ENCODE data around the gene PRDX3. TPM values are rescaled to one million over a fixed set of nuclear protein-coding genes. Genes with fewer than 3 reads are reported as not detected.
A peak's percentile ranks its signal among the peaks of the same experiment; 100 is the strongest.
"Not testable (repeated sequence)": the region's sequence is repeated elsewhere in the genome, so short reads cannot be mapped to it uniquely, and the experiment has no call there.

Gene PRDX3
- total RNA-seq, 1 experiment from 2014 or later, result 293 TPM

- H3K27ac ChIP-seq (ENCODE audit: low read length), result peak within 1 kb of the TSS; percentile 91
- H4K20me1 ChIP-seq (ENCODE audit: insufficient read depth, low read depth, low read length), result no peaks in the 10 kb centered on the region
- peak within 1 kb of the TSS; percentile 92 for H3K4me3 ChIP-seq (ENCODE audit: low read length)
- DNase-seq, result peak; percentile 94
- H3K4me2 ChIP-seq (ENCODE audit: low read depth, low read length, poor library complexity, severe bottlenecking), result peak within 1 kb of the TSS; percentile 83
- peak within 1 kb of the TSS; percentile 63; the same call in 1 of the 2 replicates for H2AFZ ChIP-seq (ENCODE audit: low read length)
- H3K36me3 ChIP-seq (ENCODE audit: insufficient read depth, low read length), result peaks cover 45% of the 10 kb centered on the region
- H3K79me2 ChIP-seq (ENCODE audit: low read length), result peaks cover 36% of the 10 kb centered on the region
- no peaks in the 10 kb centered on the region for H3K9me3 ChIP-seq (ENCODE audit: low read length)
- H3K4me1 ChIP-seq (ENCODE audit: low read length), result peaks cover 82% of the 10 kb centered on the region
- peak within 1 kb of the TSS; percentile 95 for H3K9ac ChIP-seq (ENCODE audit: low read length)
- no peaks in the 10 kb centered on the region for H3K27me3 ChIP-seq (ENCODE audit: low read length)
- H3K9me2 ChIP-seq (replicated peaks; ENCODE audit: insufficient read depth, low read length), result no peaks in the 10 kb centered on the region
Measured at GRCh38 chr10:119165171-119166117, 13.2 kb downstream of the PRDX3 start, which contains the start of gene SFXN4. Gene SFXN4 (minus strand): TSS chr10:119165714. CDS start chr10:119165647, 67 bp downstream.

GRCh38 chr10:119162452-119163092 lies 16.0 kb downstream of the PRDX3 start:
- Histone ChIP-seq H3K27ac (ENCODE audit: low read length) (peak overlapping the region; percentile 67), H4K20me1 (ENCODE audit: insufficient read depth, low read depth, low read length) (no peaks in the 10 kb centered on the region), H3K36me3 (ENCODE audit: insufficient read depth, low read length) (peaks cover 32% of the 10 kb centered on the region)

GRCh38 chr10:119161680-119162451 lies 16.7 kb downstream of the PRDX3 start:
- Histone ChIP-seq H3K4me2 (ENCODE audit: low read depth, low read length, poor library complexity, severe bottlenecking) (peak overlapping the region; percentile 23), H3K9me2 (replicated peaks; ENCODE audit: insufficient read depth, low read length) (no peaks in the 10 kb centered on the region), H3K4me1 (ENCODE audit: low read length) (peaks cover 49% of the 10 kb centered on the region), H3K27ac (ENCODE audit: low read length) (peak overlapping the region; percentile 67), H3K9ac (ENCODE audit: low read length) (no peak overlapping the region), H3K4me3 (ENCODE audit: low read length) (no peak overlapping the region), H3K79me2 (ENCODE audit: low read length) (peaks cover 39% of the 10 kb centered on the region), H4K20me1 (ENCODE audit: insufficient read depth, low read depth, low read length) (no peaks in the 10 kb centered on the region), H3K36me3 (ENCODE audit: insufficient read depth, low read length) (peaks cover 32% of the 10 kb centered on the region), H2AFZ (ENCODE audit: low read length) (no peak overlapping the region), H3K27me3 (ENCODE audit: low read length) (no peaks in the 10 kb centered on the region), H3K9me3 (ENCODE audit: low read length) (no peaks in the 10 kb centered on the region)
- no peak for DNase-seq

More at GRCh38 chr10:119162452-119163092, 16.0 kb downstream of the PRDX3 start:
- no peak overlapping the region for H3K4me3 ChIP-seq (ENCODE audit: low read length)
- no peaks in the 10 kb centered on the region for H3K27me3 ChIP-seq (ENCODE audit: low read length)
- peak overlapping the region; percentile 23 for H3K4me2 ChIP-seq (ENCODE audit: low read depth, low read length, poor library complexity, severe bottlenecking)
- no peak for DNase-seq
- peaks cover 54% of the 10 kb centered on the region for H3K4me1 ChIP-seq (ENCODE audit: low read length)
- peaks cover 39% of the 10 kb centered on the region for H3K79me2 ChIP-seq (ENCODE audit: low read length)
- H3K9me2 ChIP-seq (replicated peaks; ENCODE audit: insufficient read depth, low read length), result no peaks in the 10 kb centered on the region
- no peak overlapping the region for H3K9ac ChIP-seq (ENCODE audit: low read length)
- H3K9me3 ChIP-seq (ENCODE audit: low read length), result no peaks in the 10 kb centered on the region
- no peak overlapping the region for H2AFZ ChIP-seq (ENCODE audit: low read length)

- H3K36me3 ChIP-seq (ENCODE audit: insufficient read depth, low read length), result peaks cover 54% of the 10 kb centered on the region
- no peaks in the 10 kb centered on the region for H3K9me2 ChIP-seq (replicated peaks; ENCODE audit: insufficient read depth, low read length)
Measured at GRCh38 chr10:119159332-119159731, 19.3 kb downstream of the PRDX3 start.

GRCh38 chr10:119153661-119154060 lies 25.0 kb downstream of the PRDX3 start:
- Histone ChIP-seq H3K9me2 (replicated peaks; ENCODE audit: insufficient read depth, low read length) (no peaks in the 10 kb centered on the region), H4K20me1 (ENCODE audit: insufficient read depth, low read depth, low read length) (no peaks in the 10 kb centered on the region), H2AFZ (ENCODE audit: low read length) (no peak overlapping the region), H3K79me2 (ENCODE audit: low read length) (peaks cover 7% of the 10 kb centered on the region), H3K27ac (ENCODE audit: low read length) (peak overlapping the region; percentile 95), H3K9me3 (ENCODE audit: low read length) (no peaks in the 10 kb centered on the region), H3K27me3 (ENCODE audit: low read length) (no peaks in the 10 kb centered on the region), H3K36me3 (ENCODE audit: insufficient read depth, low read length) (peaks cover 63% of the 10 kb centered on the region), H3K4me1 (ENCODE audit: low read length) (peaks cover 52% of the 10 kb centered on the region), H3K4me2 (ENCODE audit: low read depth, low read length, poor library complexity, severe bottlenecking) (peak overlapping the region; percentile 67), H3K9ac (ENCODE audit: low read length) (peak overlapping the region; percentile 49), H3K4me3 (ENCODE audit: low read length) (no peak overlapping the region; the same call in 1 of the 2 replicates)
- DNase-seq, result peak; percentile 72

More at GRCh38 chr10:119159332-119159731, 19.3 kb downstream of the PRDX3 start:
- H3K9ac ChIP-seq (ENCODE audit: low read length), result no peak overlapping the region
- H3K9me3 ChIP-seq (ENCODE audit: low read length), result no peaks in the 10 kb centered on the region
- no peak overlapping the region for H3K27ac ChIP-seq (ENCODE audit: low read length)
- no peak overlapping the region for H3K4me3 ChIP-seq (ENCODE audit: low read length)
- DNase-seq, result no peak
- peaks cover 30% of the 10 kb centered on the region for H3K79me2 ChIP-seq (ENCODE audit: low read length)
- no peak overlapping the region for H3K4me2 ChIP-seq (ENCODE audit: low read depth, low read length, poor library complexity, severe bottlenecking)
- peaks cover 38% of the 10 kb centered on the region for H3K4me1 ChIP-seq (ENCODE audit: low read length)
- H3K27me3 ChIP-seq (ENCODE audit: low read length), result no peaks in the 10 kb centered on the region
- no peaks in the 10 kb centered on the region for H4K20me1 ChIP-seq (ENCODE audit: insufficient read depth, low read depth, low read length)
- no peak overlapping the region for H2AFZ ChIP-seq (ENCODE audit: low read length)

- Histone ChIP-seq H3K36me3 (ENCODE audit: insufficient read depth, low read length) (peaks cover 68% of the 10 kb centered on the region), H3K4me1 (ENCODE audit: low read length) (peaks cover 52% of the 10 kb centered on the region), H3K4me2 (ENCODE audit: low read depth, low read length, poor library complexity, severe bottlenecking) (peak overlapping the region; percentile 67), H3K79me2 (ENCODE audit: low read length) (peaks cover 7% of the 10 kb centered on the region), H3K9me2 (replicated peaks; ENCODE audit: insufficient read depth, low read length) (no peaks in the 10 kb centered on the region), H3K9me3 (ENCODE audit: low read length) (no peaks in the 10 kb centered on the region), H3K4me3 (ENCODE audit: low read length) (peak overlapping the region; percentile 35), H4K20me1 (ENCODE audit: insufficient read depth, low read depth, low read length) (no peaks in the 10 kb centered on the region), H2AFZ (ENCODE audit: low read length) (no peak overlapping the region), H3K9ac (ENCODE audit: low read length) (peak overlapping the region; percentile 49), H3K27me3 (ENCODE audit: low read length) (no peaks in the 10 kb centered on the region), H3K27ac (ENCODE audit: low read length) (peak overlapping the region; percentile 95)
- no peak for DNase-seq
Measured at GRCh38 chr10:119153041-119153440, 25.6 kb downstream of the PRDX3 start.

GRCh38 chr10:119151601-119152000 lies 27.0 kb downstream of the PRDX3 start:
- not testable (repeated sequence) for H3K9me3 ChIP-seq (ENCODE audit: low read length); H3K79me2 ChIP-seq (ENCODE audit: low read length); H3K9me2 ChIP-seq (replicated peaks; ENCODE audit: insufficient read depth, low read length); H3K4me2 ChIP-seq (ENCODE audit: low read depth, low read length, poor library complexity, severe bottlenecking); H3K27me3 ChIP-seq (ENCODE audit: low read length); H3K4me3 ChIP-seq (ENCODE audit: low read length); H4K20me1 ChIP-seq (ENCODE audit: insufficient read depth, low read depth, low read length); H2AFZ ChIP-seq (ENCODE audit: low read length); H3K9ac ChIP-seq (ENCODE audit: low read length); DNase-seq
- peaks cover 50% of the 10 kb centered on the region for H3K4me1 ChIP-seq (ENCODE audit: low read length)
- H3K36me3 ChIP-seq (ENCODE audit: insufficient read depth, low read length), result peaks cover 72% of the 10 kb centered on the region
- peak overlapping the region; percentile 95 for H3K27ac ChIP-seq (ENCODE audit: low read length)
